ENCODE measurements around the gene PRKG1.

The PRKG1 gene

DNA sequence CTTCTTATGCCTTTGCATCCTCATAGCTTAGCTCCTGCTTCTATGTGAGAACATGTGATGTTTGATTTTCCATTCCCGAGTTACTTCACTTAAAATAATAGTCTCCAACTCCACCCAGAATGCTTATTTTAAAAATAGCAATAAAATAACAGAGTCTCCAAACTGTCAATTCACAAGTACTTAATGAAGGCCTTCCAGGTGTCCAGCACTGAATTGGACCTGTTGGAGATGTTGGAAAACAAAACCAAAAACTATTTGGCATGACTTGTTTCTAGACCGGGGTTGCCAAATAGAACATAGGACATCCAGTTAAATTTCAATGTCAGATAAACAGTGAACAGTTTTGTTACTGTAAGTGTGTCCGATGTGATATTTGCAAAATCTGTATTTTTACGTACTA, 1031.7 kb downstream of the PRKG1 start:
- no peak for DNase-seq

DNA sequence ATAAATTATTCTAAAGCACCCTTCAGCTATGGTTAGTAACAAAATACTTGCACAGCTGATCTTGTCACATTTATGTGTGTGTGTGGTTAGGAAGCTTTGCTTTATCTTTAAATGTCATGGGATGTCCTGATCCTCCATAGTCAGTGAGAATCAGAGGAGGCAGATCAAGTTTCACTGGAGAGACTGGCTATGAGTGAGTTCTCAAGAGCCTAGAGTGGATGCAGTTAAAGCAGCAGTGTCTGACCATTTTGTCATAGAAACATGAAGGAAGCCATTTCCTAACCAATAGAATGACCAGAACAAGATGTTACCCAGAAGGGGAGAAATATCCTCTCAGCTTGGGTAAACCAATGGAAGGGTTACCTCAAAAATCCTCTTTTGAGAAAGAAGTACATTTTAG, 1032.6 kb downstream of the PRKG1 start:
- DNase-seq = no peak

DNA sequence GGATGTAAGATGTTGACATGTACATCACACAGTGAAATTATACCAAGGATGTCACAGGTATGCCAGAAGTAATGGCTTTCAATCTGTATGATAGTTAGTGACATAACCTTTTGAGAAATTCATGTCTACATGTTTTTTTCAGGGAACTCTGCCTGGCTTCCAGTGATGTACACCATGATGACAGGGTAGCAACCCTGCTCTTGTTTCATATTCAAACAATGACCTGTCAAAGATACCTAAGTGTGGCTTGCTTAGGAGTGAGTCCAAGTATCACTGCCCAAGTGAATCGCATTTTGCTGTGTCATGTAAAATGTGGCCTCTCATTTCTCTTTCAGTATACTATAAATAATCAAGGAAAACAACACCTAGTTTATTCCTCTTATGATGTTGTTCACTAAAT, 1033.9 kb downstream of the PRKG1 start:
- no peak for DNase-seq

DNA sequence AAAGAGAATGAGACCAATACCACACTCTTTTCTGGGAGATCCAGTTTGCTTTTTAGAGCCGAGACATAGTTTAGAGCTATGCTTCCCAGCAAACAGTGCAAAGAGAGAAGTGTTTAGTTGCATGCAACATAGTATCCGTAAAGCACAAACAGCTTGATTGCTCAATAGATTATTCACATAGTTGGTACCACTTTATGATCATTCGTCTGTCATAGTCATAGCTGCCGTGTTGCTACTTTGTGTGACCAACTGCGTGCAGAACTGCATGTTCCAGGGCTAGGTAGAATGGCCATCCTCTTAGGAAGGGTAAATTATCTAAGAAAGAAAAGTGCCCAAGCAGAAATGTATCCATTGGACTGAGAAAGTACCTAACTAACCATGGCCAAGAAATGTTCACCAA, 1036.3 kb downstream of the PRKG1 start:
- no peak for DNase-seq

DNA sequence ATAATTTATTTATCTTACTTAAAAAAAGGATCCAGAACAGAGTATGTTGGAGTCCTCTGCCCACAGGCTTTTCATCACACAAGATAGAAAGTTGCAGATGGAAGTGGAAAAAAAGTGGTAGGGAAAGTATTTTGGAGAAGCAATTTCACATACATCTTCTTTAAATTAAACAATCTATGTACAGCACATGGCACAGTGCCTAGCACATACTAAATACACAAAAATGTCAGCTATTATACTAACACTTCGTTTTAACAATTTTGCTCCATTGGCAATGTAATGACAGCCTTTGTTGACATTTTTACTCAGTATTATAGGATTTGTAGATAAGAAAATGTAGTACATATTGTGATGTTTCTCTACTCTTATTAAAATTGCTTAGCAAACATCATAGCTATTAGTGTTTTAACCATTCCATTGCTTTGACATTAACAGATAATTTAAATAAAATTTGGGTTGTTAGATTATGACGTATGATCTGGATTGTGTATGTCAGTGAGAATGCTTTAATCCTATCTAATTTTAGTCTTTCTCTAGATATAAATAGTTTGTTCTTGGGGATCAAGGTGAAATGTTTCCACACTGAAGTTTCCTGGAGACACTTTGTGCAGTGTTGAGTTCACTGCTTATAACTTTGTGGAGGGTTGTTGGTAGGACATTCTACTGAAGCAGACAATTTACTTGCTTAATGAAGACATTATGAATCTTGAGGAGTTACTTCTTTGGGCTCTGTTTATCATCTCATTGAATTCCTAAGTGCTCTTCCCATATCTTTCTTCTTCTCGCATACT, 1037.0 kb downstream of the PRKG1 start:
- no peak for DNase-seq

DNA sequence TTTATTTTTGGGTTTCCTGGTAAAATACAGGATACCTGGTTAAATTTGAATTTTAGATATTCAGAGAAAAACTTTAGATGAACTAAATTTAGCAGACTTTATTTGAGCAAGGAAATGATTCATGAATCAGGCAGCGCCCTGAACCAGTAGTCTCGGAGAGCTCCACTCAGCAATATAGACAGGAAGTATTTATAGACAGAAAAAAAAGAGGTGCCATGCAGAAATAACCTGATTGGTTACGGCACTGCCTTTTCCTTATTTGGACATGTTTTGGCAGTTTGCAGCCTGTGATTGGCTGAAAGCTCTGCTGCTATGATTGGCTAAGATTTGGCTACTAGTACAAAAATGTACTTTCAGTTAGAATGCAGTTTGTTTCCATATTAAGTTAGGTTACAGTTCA, 1041.5 kb downstream of the PRKG1 start:
- DNase-seq = no peak

DNA sequence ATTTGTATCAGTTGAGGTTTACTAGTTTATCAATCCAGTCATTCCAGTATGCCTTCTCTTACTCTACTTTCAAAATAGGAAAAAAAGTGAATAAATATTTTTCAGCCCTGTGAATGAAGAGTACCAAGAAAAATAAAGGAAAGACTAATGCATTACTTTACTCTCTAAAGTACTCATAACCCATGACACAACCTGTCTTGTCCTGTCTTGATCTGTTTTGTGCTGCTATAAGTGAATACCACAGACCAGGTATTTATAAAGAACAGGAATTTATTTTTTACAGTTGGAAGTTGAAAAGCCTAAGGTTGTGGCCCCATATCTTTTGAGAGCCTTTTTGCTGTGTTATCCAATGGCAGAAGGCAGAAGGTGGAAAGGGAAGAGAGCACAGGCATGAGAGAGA, 1045.2 kb downstream of the PRKG1 start:
- DNase-seq = no peak

DNA sequence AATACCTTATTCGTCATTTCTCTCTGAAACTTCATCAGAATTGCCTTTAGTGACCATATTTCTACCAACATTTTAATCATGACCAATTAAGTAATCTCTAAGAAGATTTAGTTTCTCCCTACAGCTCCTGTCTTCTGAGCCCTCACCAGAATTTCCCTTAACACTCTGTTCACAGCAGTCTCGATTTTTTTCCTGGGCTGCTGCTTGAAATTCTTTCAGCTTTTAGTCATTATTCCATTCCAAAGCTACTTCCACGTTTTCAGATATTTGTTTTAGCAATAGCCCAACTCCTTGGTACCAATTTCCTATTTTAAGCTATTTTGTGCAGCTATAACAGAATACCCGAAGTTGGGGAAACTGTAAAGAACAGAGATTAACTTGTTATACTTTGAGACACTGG, 1047.4 kb downstream of the PRKG1 start:
- DNase-seq = no peak

DNA sequence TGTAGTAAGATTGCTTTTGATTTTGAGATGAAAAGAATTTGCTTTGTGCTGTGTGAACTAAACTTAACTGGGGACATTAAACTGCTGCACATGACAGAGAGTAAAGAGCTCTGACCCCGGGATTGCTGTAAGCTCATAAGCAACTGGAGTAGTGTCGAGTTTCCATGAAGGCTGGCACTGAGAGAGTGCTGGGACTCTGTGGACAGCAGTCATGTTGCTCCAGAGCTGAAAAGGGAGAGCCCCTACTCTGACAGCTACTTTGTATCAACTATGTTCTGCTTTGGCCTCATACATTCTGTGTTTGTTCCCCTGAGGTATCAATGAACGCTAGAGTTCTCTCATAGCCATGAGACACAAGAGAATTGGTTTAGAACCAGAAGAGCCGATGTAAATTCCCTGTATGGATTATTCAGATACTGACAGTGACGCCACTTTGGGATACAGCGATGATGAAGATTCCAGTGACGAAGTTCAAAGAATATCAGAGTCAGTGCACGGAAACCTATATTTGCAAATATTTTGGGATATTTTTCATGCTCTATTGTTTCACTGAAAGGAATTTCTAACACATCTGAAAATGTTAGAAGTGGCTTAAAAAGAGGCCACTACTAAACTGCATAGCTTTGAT, 1053.9 kb downstream of the PRKG1 start:
- DNase-seq = no peak

DNA sequence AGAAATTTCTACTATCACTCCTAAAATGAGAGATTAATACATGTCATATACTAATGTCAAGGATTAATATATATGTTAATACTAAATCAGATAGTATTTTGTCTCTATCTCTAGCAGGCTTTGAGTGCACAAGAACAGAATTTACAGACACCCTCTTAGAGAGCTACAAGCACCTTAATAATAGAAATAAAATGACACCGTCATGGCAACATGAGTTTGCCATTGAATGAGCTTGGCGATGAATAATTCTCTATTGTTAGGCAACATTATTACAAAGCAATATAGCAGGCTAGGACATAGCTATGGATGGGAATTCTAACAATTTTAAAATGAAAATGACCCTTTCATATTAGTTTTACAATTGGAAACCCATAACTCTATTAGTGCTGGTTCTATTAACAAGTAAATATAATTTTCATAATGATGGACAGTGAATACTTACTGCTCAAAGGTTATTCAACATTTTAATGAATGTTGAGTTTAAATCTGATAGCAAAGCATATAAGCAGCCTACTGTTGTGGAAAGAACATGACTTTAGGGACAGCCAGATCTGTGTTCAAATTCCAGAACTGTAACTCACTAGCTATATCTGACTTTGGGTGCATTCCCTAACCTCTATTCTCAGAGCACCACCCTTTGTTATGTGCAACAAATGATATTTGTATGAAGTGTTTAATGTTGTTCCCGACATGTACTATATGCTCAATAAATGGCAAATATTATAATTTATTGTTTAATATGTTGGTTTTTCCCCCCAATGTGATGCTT, 1055.3 kb downstream of the PRKG1 start:
- DNase-seq = no peak

DNA sequence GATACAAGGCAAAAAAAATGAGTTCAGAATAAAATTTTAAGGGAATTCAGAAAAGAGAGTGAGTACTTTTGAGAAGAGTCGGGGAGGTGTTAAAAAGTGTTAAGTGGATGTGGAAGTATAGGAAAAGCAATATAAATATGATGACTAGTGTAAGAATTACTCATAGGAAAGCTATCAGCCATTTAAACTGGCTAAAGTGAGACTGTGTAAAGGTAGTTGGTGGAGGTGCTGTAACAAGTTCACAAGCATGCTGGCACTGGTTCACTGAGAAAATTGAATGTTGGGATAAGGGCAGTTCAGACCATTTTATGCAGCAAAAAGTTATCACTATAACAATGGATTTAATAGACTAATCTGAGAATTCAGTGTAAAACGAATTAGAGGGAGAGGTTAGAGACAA, 1060.8 kb downstream of the PRKG1 start:
- no peak for DNase-seq

DNA sequence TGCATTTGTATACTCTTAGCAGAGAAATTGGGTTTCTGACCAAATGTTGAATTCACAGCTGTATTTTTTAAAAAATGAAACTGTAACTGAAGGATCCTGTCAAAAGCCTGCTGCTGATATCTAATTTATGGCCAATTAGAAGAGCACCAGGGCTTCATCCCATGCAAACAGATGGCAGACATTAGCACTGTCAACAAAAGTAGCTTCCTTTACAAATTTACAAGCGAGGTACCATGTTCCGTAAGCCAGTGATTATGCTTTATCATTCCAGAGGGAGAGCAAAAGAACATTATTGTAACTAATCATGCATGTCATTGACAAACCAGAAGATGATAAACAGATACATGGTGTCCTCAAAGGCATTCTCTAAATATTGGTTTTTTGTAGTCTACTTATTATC, 1062.6 kb downstream of the PRKG1 start:
- no peak for DNase-seq

DNA sequence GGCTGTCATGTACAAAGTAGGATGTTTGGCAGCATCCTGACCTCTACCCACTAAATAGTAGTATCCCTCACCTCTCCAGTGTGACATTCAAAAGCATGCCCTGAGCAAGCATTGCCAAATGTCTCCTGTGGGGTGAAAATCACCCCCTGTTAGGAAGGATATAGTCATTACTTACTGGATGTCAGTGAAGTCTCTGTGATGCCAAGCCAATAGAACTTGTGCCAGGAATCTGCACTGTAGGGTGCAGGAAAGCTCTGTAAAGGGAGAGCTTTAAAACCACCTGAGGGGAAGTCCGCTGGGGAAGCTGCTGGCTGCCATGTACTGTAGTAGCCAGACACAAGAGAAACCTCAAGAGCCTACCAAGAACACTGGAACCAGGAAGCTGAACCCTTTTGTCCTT, 1069.1 kb downstream of the PRKG1 start:
- no peak for DNase-seq

DNA sequence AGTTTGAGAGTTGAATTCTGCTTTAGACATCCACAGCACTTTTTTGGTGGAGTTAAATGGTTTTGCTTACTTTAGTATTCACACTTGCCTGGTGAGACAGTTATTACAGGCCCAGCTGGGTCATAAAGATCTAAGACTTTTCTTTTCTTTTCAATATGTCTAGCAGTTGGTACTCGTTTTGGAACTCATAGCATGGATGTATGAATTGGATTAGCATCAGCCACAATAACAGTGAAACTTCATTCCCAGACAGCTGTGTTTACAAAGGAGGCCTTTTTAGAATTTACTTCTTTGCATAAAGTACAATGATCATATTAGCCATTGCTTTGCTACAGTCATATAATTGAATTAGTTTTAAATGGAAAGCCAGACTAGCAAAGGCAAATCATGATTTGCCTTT, 1071.3 kb downstream of the PRKG1 start:
- DNase-seq = no peak

DNA sequence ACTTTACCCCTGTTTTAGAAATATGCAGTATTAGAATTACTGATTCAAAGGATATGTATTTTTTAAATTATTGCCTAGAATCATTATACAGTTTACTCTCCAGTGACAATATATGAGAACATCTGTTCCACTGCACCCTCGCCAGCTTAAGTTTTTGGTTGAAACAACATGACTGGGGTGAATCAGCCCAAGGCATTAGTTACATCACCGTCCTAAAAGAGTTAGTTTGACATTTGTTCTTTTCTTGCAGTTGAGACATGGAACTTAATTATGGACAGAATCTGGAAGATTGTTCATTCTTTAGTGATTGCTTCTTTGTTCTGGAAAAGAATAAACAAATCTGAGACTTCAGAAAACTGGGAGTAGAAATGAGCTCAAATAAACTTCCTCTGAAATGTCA, 1072.5 kb downstream of the PRKG1 start:
- DNase-seq = no peak

DNA sequence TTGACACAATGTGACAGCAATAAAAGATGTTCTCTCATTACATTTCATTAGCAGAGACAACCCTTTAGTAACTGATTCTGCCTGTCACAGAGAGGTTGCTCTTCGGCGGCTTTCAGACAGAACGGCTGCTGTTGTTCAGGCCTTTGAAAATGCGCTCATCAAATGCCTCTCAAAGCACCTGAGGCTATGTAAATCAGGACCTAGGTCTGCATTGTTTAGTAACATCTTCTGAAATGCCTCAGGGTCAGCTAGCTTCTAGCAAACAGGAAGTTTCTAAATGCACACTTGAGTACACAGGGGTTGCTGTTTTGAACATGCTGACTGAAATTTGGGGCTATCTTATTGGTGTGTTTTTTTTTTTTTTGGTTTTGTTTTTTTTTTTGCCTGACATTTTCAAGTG, 1096.5 kb downstream of the PRKG1 start:
- DNase-seq = no peak

DNA sequence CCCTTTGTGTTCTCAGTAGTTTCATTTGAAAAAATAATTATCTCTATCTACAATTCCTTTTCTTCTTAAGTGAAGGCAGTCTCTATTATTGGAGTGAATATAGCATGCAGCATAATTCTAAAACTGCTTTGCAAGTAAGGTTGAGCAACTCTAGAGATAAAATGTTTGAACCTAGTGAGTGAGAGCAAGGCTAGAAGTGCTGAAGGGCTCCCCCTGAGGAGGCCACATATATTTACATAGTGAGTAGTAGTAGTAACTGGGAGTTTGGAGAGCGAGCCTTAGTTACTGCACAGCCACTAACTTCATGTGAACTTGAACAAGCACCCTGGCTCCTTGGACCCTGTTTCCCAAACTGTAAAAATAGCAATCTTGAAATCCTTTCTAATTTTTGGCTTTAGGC, 1098.3 kb downstream of the PRKG1 start:
- DNase-seq = no peak

DNA sequence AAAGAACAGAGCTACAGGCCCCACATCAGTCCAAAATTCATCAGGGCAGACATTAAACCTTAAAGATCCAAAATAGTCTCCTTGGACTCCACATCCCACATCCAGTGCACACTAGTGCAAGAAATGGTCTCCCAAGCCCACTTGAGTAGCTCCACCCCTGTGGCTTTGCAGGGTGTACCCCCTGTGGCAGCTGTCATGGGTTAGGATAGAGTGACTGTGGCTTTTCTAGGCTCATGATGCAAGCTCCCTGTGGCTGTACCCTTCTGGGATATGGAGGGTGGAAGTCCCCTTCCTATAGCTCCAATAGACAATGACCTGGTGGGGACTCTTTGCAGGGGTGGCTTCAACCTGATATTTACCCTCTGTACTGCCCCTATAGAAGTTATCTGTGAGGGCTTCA, 1111.0 kb downstream of the PRKG1 start:
- DNase-seq = no peak

DNA sequence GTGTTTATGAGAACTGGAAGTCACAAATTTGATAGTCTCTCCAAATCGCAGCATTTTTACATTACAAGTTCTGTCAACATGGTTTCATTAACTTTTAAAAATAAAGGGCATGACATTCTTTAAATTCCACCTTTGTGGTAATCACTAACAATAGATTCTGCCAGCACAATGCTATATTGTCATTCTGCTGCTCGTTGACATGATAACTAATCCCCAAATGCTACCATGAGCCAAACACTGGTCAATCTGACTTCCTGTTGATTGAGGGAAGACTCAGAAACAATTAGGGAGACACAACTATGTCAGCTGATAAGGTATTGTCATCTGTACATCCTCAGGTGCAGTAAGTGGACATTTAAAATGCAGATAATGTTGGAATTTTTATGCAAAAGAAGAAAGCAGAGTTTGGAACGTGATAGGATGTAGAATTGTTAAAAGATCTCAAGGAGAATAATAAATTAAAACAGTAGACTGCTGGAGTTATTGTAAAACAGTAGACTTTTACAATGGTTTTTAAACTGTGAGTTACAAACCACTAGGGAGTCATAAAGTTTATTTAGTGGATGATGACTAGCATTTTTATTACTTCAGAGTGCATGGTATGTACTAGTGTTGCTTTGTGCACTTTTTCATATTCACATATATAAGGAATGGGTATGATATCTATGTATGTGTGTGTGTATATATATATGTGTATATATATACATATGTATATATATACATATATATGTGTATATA, 1113.4 kb downstream of the PRKG1 start:
- DNase-seq = no peak

DNA sequence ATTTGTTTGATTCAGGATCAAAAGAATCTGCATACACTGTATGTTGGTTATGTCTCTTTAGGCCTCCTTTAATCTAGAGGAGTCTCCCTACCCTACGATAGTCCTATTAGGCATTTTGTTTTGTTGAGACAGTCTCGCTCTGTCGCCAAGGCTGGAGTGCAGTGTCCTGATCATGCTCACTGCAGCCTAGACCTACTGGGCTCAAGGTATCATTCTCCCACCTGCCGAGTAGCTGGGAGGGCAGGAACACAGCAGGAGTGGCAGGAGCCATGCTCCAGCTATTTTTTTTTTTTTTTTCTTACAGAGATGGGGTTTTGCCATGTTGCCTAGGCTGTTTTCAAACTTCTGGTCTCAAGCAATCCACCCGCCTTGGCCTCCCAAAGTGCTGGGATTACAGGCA, 1116.8 kb downstream of the PRKG1 start:
- no peak for DNase-seq

DNA sequence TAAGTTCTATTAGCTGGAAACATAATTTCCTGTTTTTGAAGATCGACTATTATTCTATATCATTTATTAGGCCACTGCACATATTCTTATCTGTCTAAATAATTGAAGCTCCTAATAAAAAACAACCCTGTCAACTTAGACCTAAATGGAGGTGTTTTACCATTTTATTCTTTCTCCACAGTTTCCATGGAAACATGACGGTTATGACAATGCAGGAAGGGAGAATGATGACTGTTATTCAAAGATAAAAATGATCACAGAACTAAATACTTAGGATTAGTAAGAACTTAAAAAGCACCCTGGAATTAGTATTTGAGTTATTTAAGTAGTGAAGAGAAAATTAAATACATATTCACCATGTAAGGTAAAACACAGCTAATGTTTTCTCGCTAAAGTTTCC, 1119.9 kb downstream of the PRKG1 start:
- DNase-seq = no peak

DNA sequence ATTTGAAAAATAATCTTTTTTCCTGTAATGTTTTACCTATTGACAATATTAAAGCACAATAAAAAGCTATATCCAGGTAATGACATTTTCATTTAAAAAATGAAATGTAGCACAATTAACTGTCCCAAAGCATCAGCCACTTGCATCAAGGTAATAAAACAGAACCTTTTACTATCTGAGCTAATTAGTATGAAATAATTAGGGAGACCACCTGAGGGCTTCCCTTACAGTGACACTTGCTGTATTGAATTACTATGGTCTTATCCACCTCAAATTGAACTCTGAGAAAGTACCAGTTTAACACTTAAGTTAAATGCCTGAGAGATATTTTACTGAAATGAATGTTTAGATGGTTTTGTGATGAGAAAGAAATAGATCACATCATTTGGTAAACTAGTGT, 1120.4 kb downstream of the PRKG1 start:
- DNase-seq = no peak

DNA sequence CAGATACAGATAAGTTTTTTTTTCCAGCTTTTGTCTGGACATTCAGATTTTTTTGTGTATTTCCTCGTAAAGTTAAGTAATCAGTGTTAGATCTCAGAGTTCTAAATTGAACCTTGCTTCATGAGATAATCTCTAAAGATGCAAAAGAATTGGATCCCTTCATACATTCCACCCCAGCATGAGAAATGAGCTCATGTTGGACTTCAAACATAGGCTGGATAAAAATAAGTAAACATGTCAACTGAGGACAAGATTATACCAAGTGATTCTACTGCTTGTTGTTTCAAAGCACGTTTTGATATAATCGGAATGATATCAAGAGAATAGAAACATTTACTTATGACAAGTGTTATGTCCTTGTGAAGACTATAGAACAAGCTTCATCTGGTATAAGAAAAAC, 1122.8 kb downstream of the PRKG1 start:
- DNase-seq = no peak

DNA sequence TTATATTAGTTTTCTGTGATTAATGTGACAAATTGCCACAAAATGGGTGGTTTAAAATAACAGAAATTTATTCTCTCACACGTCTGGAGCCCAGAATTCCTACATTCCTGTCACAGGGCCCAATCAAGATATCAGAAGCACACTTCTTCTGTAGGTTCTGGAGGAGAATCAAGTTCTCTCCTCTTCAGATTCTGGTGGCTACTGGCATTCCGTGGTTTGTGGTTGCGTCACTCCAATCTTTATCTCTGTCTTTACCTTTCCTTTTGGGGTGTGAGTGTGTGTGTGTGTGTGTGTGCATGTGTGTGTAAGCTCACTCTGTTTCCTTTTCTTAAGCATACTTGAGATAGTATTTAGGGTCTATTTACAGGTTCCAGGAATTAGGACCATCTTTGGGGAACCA, 1124.3 kb downstream of the PRKG1 start:
- DNase-seq = no peak
